ENCODE results near the gene HYAL1.

Gene HYAL1, protein sequence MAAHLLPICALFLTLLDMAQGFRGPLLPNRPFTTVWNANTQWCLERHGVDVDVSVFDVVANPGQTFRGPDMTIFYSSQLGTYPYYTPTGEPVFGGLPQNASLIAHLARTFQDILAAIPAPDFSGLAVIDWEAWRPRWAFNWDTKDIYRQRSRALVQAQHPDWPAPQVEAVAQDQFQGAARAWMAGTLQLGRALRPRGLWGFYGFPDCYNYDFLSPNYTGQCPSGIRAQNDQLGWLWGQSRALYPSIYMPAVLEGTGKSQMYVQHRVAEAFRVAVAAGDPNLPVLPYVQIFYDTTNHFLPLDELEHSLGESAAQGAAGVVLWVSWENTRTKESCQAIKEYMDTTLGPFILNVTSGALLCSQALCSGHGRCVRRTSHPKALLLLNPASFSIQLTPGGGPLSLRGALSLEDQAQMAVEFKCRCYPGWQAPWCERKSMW

DNA sequence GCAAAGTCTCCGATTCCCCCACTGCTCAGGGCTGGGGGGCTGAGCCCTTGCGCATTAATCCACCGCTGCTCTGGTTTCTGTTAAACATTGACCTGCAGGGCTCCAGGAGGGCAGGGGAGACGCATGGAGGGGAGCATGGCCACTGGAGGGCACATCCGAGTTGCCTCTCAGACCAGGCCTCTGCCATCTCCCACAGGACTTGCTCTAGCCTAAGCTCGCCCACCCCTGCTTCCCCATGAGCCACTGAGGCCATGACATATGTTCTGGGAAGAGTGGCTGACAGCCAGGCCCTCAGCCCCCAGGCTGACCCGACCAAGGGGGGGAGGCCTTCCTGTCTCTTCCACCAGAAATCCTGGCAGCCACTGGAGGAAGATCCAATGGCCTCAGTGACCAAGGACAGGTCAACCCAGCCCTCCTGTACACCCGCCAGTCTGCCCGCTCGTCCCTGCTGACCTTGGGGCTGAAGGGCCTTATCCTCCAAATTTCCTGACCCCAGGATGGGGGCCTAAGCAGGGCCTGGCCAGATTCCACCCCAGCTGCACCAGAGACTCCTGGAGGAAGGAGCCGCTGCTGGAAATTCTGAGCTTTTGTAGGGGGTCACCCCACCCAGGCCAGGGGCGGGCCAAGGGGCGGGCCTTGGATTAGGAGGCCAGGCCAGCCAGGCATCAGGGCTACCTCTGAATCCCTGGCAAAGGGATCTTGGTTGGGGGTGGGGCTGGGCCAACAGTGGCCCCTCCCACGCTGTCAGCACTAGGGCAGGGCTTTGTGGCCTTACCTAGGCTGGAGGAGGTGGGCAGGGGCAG lies at the start of gene HYAL1:
TSS of gene HYAL1 (minus strand) at position 562 of the 803 bp plus-strand sequence. CDS start 618 bp downstream, outside the sequence.
- TF ChIP-seq, protein P1, sequence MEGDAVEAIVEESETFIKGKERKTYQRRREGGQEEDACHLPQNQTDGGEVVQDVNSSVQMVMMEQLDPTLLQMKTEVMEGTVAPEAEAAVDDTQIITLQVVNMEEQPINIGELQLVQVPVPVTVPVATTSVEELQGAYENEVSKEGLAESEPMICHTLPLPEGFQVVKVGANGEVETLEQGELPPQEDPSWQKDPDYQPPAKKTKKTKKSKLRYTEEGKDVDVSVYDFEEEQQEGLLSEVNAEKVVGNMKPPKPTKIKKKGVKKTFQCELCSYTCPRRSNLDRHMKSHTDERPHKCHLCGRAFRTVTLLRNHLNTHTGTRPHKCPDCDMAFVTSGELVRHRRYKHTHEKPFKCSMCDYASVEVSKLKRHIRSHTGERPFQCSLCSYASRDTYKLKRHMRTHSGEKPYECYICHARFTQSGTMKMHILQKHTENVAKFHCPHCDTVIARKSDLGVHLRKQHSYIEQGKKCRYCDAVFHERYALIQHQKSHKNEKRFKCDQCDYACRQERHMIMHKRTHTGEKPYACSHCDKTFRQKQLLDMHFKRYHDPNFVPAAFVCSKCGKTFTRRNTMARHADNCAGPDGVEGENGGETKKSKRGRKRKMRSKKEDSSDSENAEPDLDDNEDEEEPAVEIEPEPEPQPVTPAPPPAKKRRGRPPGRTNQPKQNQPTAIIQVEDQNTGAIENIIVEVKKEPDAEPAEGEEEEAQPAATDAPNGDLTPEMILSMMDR (IDR thresholded peaks at IDR 0.05; ENCODE audit: low read depth, low read length), result no peak
- no peak within 1 kb of the TSS for H3K4me3 ChIP-seq (ENCODE audit: low read depth, low read length)

DNA sequence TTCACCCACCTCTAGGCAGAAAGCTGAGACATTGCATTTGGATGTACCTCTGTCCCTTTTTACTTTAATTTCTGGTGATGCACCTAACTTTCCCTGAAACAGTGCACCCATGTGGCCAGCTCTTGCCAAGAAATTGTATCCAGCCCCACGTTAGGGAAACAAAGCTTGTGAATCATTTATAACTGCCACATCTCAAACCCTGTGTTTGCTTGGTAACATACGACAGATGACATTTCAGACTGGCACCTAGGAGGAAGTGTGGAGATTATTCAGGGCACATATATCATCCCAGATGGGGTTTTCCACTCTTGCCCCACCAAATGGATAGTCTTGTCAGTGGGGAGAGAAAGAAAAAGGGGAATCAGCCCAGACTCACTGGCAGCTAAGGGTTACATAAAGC lies 49.4 kb upstream of the HYAL1 start:
- H3K4me3 ChIP-seq (ENCODE audit: low read depth, low read length), result no peak overlapping the region
- TF ChIP-seq, protein P1 (IDR thresholded peaks at IDR 0.05; ENCODE audit: low read depth, low read length), result 0 out of 2 replicates have a peak, but pooled peaks have one; percentile 14

DNA sequence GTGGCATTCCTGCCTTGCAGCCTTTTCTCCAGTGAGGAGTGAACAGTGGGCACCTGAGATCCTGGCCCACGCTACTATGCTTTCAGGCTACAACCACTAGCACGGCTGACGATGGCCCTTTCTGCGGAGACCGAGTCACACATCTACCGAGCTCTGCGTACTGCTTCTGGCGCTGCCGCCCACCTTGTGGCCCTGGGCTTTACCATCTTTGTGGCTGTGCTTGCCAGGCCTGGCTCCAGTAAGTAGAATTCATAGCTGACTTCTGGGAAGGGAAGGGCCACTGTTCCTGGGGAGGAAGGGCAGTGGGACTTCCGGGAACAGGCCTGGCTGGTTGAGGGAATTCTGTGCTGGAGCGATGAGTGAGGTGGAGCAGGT lies 47.9 kb upstream of the HYAL1 start:
- TF ChIP-seq, protein P1 (IDR thresholded peaks at IDR 0.05; ENCODE audit: low read depth, low read length), result no peak
- peak overlapping the region; percentile 72 for H3K4me3 ChIP-seq (ENCODE audit: low read depth, low read length)

DNA sequence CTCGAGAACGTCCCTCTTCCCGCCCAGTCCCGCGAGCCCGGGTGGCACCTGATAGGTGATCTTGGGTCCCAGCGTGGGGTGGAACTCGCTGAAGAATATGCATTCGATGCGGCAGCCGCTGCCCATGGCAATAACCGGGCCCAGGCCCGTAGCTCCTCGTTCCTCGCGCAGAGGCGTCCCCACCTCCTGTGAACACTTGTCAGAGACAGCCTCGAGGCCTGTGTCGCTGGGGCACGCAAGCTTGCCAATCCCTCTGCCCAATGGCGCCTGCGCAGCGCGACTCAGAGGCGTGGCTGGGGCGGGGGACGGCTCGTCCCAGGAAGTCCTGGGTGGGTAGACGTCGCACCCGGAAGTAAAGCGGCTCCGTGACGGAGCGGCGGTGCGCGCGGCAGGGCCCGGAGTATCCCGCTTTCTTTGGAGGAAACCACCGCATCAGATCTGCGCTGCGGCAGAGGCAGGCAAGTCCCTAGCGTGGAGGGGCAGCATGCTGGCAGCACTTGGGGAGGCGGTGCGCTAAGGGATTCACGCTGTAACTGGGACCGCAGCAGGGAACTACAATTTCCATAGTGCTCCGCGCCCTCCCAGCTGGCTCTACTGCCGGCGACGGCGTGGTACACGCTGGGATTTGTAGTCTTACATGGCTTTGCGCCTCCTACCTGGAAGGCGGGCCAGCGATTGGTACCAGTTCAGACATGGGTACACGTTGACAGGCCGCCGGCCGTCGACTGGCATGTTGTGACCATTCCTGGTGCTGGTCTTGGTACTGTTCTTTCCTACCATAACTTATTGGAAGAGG lies 47.4 kb upstream of the HYAL1 start, which contains the start of the genes CYB561D2 and NPRL2:
TSS of gene CYB561D2 (plus strand) at position 336 of the 796 bp plus-strand sequence. CDS start 572 bp downstream, outside the sequence.
TSS of gene NPRL2 (minus strand) at position 249 of the 796 bp plus-strand sequence. CDS start at position 126, 123 bp downstream.
- TF ChIP-seq, protein P1 (IDR thresholded peaks at IDR 0.05; ENCODE audit: low read depth, low read length), result no peak
- H3K4me3 ChIP-seq (ENCODE audit: low read depth, low read length), result peak within 1 kb of the TSS; percentile 72

DNA sequence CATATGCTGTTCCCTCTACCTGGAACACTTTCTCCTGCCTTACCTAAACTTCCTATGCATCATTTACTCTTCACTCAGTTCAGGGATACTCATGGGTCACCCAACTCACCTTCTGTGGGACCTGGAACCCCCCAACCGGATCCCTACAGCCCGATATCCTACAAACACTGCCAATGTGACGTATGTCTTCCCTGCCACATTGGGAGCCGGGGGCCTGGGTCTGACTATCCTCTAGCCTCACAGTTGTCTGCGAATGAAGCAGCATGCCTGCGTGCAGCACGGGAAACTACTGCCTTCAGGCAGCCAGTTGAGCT lies 46.8 kb upstream of the HYAL1 start:
- TF ChIP-seq, protein P1 (IDR thresholded peaks at IDR 0.05; ENCODE audit: low read depth, low read length), result no peak
- peak overlapping the region; percentile 72 for H3K4me3 ChIP-seq (ENCODE audit: low read depth, low read length)

DNA sequence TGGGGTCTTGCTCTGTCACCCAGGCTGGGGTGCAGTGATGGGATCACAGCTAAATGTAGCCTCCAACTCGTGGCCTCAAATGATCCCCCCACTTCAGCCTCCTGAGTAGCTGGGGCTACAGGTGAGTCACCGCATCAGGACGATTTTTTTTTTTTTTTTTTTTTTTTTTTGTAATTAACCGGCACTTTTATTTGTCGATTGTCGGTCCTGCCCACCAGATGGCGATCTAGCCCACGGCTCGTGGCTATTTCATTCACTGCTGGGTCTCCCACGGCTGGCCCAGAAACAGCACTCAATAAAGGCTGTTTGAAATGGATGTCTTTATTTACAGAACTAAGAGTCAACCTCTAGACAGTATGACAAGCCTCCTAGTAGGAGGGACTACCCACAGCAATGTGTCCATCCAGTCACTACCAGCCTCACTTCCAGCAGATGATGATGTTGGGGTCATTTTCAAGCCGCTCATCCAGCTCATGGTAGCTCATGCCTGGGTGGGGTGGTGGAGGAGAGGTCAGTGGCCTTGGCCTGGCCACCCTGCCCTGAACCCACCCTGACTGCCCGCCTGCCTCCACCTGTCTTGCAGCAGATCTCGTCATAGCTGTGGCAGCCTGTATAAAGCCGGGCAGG lies 43.9 kb upstream of the HYAL1 start:
- H3K4me3 ChIP-seq (ENCODE audit: low read depth, low read length), result no peak overlapping the region
- TF ChIP-seq, protein P1 (IDR thresholded peaks at IDR 0.05; ENCODE audit: low read depth, low read length), result peak; percentile 44; the same call in 1 of the 2 replicates

Measured in WI38 (cell line).